Measurements from ENCODE around the gene LTC4S.
"Not testable (repeated sequence)": the region's sequence is repeated elsewhere in the genome, so short reads cannot be mapped to it uniquely, and the experiment has no call there.

LTC4S gene

GRCh38 chr5:179833056-179833708 lies 39.4 kb downstream of the LTC4S start:
- H3K36me3 ChIP-seq (ENCODE audit: control insufficient read depth in 2 of 2, insufficient read depth in 2 of 2, low read length in 2 of 2) = peaks cover 73 to 77% of the 10 kb centered on the region in 2 donors
- H3K27me3 ChIP-seq (ENCODE audit: control insufficient read depth in 2 of 2, insufficient read depth in 2 of 2, low read length in 2 of 2) = no peaks in the 10 kb centered on the region
- H3K9me3 ChIP-seq (ENCODE audit: control insufficient read depth in 2 of 2, low read length in 2 of 2) = no peaks in the 10 kb centered on the region
- H3K9ac ChIP-seq (ENCODE audit: low read depth in 1 of 2, low read length in 2 of 2) = no peak overlapping the region
- H3K4me3 ChIP-seq (ENCODE audit: low read length in 2 of 2) = no peak overlapping the region
- peaks cover 0 to 8% of the 10 kb centered on the region in 2 donors for H3K4me1 ChIP-seq (ENCODE audit: control insufficient read depth in 2 of 2, insufficient read depth in 2 of 2, low read length in 2 of 2)
- H3K27ac ChIP-seq (ENCODE audit: low read depth in 2 of 2, low read length in 2 of 2) = no peak overlapping the region

DNA sequence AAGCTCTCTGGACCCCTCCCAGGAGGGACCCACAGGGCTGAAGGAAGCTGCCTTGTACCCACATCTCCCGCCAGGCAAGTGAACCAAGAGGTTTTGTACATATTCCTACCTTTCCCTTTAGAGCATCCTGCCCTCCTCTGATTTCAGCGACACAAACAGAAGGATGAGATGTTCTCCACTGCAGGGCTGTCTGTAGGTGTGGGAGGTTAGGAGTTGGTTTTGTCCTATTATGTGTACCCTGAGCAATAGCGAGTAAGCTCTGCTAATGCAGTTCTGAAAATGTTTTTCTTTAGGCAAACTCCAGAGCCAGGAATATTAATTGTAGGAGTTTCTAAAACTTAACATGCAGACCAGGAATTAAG lies 39.9 kb downstream of the LTC4S start:
- peaks cover 0 to 8% of the 10 kb centered on the region in 2 donors for H3K4me1 ChIP-seq (ENCODE audit: control insufficient read depth in 2 of 2, insufficient read depth in 2 of 2, low read length in 2 of 2)
- H3K9me3 ChIP-seq (ENCODE audit: control insufficient read depth in 2 of 2, low read length in 2 of 2) = no peaks in the 10 kb centered on the region
- H3K36me3 ChIP-seq (ENCODE audit: control insufficient read depth in 2 of 2, insufficient read depth in 2 of 2, low read length in 2 of 2) = peaks cover 73 to 79% of the 10 kb centered on the region in 2 donors
- no peaks in the 10 kb centered on the region for H3K27me3 ChIP-seq (ENCODE audit: control insufficient read depth in 2 of 2, insufficient read depth in 2 of 2, low read length in 2 of 2)
- no peak overlapping the region for H3K4me3 ChIP-seq (ENCODE audit: low read length in 2 of 2)
- no peak overlapping the region for H3K27ac ChIP-seq (ENCODE audit: low read depth in 2 of 2, low read length in 2 of 2)
- no peak overlapping the region for H3K9ac ChIP-seq (ENCODE audit: low read depth in 1 of 2, low read length in 2 of 2)

- Histone ChIP-seq H3K4me1 (ENCODE audit: control insufficient read depth in 2 of 2, insufficient read depth in 2 of 2, low read length in 2 of 2) (peaks cover 0 to 8% of the 10 kb centered on the region in 2 donors), H3K36me3 (ENCODE audit: control insufficient read depth in 2 of 2, insufficient read depth in 2 of 2, low read length in 2 of 2) (peaks cover 69 to 76% of the 10 kb centered on the region in 2 donors), H3K9me3 (ENCODE audit: control insufficient read depth in 2 of 2, low read length in 2 of 2) (no peaks in the 10 kb centered on the region), H3K27ac (ENCODE audit: low read depth in 2 of 2, low read length in 2 of 2) (no peak overlapping the region), H3K27me3 (ENCODE audit: control insufficient read depth in 2 of 2, insufficient read depth in 2 of 2, low read length in 2 of 2) (no peaks in the 10 kb centered on the region), H3K4me3 (ENCODE audit: low read length in 2 of 2) (no peak overlapping the region), H3K9ac (ENCODE audit: low read depth in 1 of 2, low read length in 2 of 2) (no peak overlapping the region)
These were observed 40.3 kb downstream of the LTC4S start for GRCh38 chr5:179834120-179834519.

- H3K4me3 ChIP-seq (ENCODE audit: low read length in 2 of 2); H3K27ac ChIP-seq (ENCODE audit: low read depth in 2 of 2, low read length in 2 of 2); H3K9me3 ChIP-seq (ENCODE audit: control insufficient read depth in 2 of 2, low read length in 2 of 2); H3K4me1 ChIP-seq (ENCODE audit: control insufficient read depth in 2 of 2, insufficient read depth in 2 of 2, low read length in 2 of 2); H3K9ac ChIP-seq (ENCODE audit: low read depth in 1 of 2, low read length in 2 of 2); H3K27me3 ChIP-seq (ENCODE audit: control insufficient read depth in 2 of 2, insufficient read depth in 2 of 2, low read length in 2 of 2): not testable (repeated sequence)
- H3K36me3 ChIP-seq (ENCODE audit: control insufficient read depth in 2 of 2, insufficient read depth in 2 of 2, low read length in 2 of 2) = peaks cover 69 to 74% of the 10 kb centered on the region in 2 donors
These were observed 41.1 kb downstream of the LTC4S start for GRCh38 chr5:179834871-179835270.

DNA sequence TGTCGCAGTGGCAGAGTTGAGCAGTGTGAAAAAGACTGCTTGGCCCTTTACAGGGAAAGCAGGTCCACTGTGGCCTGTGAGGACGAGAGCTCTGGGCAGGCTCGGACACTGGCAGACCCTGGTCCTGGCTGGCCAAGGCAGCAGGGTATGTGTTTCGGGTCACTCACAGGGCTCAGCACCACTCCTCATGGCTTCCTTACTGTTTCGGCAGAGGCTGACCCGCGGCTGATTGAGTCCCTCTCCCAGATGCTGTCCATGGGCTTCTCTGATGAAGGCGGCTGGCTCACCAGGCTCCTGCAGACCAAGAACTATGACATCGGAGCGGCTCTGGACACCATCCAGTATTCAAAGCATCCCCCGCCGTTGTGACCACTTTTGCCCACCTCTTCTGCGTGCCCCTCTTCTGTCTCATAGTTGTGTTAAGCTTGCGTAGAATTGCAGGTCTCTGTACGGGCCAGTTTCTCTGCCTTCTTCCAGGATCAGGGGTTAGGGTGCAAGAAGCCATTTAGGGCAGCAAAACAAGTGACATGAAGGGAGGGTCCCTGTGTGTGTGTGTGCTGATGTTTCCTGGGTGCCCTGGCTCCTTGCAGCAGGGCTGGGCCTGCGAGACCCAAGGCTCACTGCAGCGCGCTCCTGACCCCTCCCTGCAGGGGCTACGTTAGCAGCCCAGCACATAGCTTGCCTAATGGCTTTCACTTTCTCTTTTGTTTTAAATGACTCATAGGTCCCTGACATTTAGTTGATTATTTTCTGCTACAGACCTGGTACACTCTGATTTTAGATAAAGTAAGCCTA lies 42.6 kb downstream of the LTC4S start:
- no peaks in the 10 kb centered on the region for H3K27me3 ChIP-seq (ENCODE audit: control insufficient read depth in 2 of 2, insufficient read depth in 2 of 2, low read length in 2 of 2)
- peak overlapping the region in 1 of 2 donors; percentile 26 for H3K9ac ChIP-seq (ENCODE audit: low read depth in 1 of 2, low read length in 2 of 2)
- no peak overlapping the region for H3K4me3 ChIP-seq (ENCODE audit: low read length in 2 of 2)
- no peaks in the 10 kb centered on the region for H3K9me3 ChIP-seq (ENCODE audit: control insufficient read depth in 2 of 2, low read length in 2 of 2)
- peaks cover 0 to 8% of the 10 kb centered on the region in 2 donors for H3K4me1 ChIP-seq (ENCODE audit: control insufficient read depth in 2 of 2, insufficient read depth in 2 of 2, low read length in 2 of 2)
- H3K36me3 ChIP-seq (ENCODE audit: control insufficient read depth in 2 of 2, insufficient read depth in 2 of 2, low read length in 2 of 2) = peaks cover 59 to 67% of the 10 kb centered on the region in 2 donors
- peak overlapping the region; percentile 29 to 43 for H3K27ac ChIP-seq (ENCODE audit: low read depth in 2 of 2, low read length in 2 of 2)

- no peaks in the 10 kb centered on the region for H3K27me3 ChIP-seq (ENCODE audit: control insufficient read depth in 2 of 2, insufficient read depth in 2 of 2, low read length in 2 of 2)
- no peak overlapping the region for H3K4me3 ChIP-seq (ENCODE audit: low read length in 2 of 2)
- no peak overlapping the region for H3K9ac ChIP-seq (ENCODE audit: low read depth in 1 of 2, low read length in 2 of 2)
- H3K27ac ChIP-seq (ENCODE audit: low read depth in 2 of 2, low read length in 2 of 2) = peak overlapping the region in 1 of 2 donors; percentile 29
- H3K9me3 ChIP-seq (ENCODE audit: control insufficient read depth in 2 of 2, low read length in 2 of 2) = no peaks in the 10 kb centered on the region
- H3K36me3 ChIP-seq (ENCODE audit: control insufficient read depth in 2 of 2, insufficient read depth in 2 of 2, low read length in 2 of 2) = peaks cover 56 to 62% of the 10 kb centered on the region in 2 donors
- H3K4me1 ChIP-seq (ENCODE audit: control insufficient read depth in 2 of 2, insufficient read depth in 2 of 2, low read length in 2 of 2) = peaks cover 0 to 8% of the 10 kb centered on the region in 2 donors
These were observed 43.6 kb downstream of the LTC4S start for GRCh38 chr5:179837076-179838011.

DNA sequence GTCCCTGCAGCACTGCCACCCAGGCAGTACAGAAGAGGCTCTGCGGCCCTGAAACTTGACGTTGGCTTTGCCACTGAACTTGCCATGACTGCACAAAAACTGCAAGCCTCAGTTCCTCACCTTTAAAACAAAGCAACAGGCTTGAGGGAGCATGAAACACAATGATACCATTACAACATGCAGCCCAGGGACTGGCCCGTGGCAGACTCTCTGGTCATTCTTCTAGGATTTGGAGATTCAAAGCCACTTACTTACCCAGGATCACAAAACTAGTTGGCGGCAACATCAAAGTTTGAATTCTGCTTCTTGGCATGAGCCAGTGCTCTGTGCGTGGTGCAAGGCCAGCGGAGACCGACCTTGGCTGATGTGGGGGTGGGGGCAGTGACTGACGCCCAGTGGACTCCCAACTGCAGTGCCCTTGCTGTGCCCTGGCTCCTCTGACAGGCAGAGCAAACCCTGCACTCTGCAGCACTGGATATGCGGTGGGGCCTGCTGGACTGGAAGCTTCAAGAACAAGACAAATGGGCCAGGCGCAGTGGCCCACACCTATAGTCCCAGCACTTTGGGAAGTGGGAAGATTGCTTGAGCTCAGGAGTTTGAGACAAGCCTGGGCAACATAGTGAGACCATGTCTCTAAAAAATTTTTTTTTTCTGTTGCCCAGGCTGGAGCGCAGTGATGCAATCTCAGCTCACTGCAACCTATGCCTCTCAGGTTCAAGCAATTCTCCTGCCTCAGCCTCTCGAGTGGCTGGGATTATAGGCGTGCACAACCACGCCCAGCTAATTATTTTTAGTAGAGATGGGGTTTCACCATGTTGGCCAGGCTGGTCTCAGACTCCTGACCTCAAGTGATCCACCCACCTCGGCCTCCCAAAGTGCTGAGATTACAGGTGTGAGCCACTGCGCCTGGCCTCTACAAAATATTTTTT lies 45.8 kb downstream of the LTC4S start:
- Histone ChIP-seq H3K9me3 (ENCODE audit: control insufficient read depth in 2 of 2, low read length in 2 of 2) (no peaks in the 10 kb centered on the region), H3K36me3 (ENCODE audit: control insufficient read depth in 2 of 2, insufficient read depth in 2 of 2, low read length in 2 of 2) (peaks cover 45% of the 10 kb centered on the region in 2 donors), H3K9ac (ENCODE audit: low read depth in 1 of 2, low read length in 2 of 2) (no peak overlapping the region), H3K27ac (ENCODE audit: low read depth in 2 of 2, low read length in 2 of 2) (no peak overlapping the region), H3K4me1 (ENCODE audit: control insufficient read depth in 2 of 2, insufficient read depth in 2 of 2, low read length in 2 of 2) (peaks cover 0 to 8% of the 10 kb centered on the region in 2 donors), H3K27me3 (ENCODE audit: control insufficient read depth in 2 of 2, insufficient read depth in 2 of 2, low read length in 2 of 2) (no peaks in the 10 kb centered on the region), H3K4me3 (ENCODE audit: low read length in 2 of 2) (no peak overlapping the region)

DNA sequence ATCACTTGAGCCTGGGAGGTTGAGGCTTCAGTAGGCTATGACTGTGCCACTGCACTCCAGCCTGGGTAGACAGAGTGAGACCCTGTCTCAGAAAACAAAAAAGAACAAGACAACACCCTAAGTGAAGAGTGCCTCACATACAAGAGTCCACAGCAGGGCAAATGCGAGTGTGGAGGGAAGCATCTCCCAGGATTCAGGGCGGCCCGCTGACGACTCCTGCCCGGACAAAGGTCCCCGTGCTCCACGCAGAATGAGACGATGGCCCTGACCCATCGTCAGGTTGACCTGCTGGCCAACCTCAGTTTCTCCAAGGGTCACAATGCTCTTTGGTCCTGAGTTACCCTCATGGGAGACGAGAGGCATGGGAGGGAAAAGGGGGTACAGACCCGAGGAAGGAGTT lies 46.5 kb downstream of the LTC4S start:
- Histone ChIP-seq H3K9me3 (ENCODE audit: control insufficient read depth in 2 of 2, low read length in 2 of 2) (no peaks in the 10 kb centered on the region), H3K4me3 (ENCODE audit: low read length in 2 of 2) (no peak overlapping the region), H3K36me3 (ENCODE audit: control insufficient read depth in 2 of 2, insufficient read depth in 2 of 2, low read length in 2 of 2) (peaks cover 45% of the 10 kb centered on the region in 2 donors), H3K27ac (ENCODE audit: low read depth in 2 of 2, low read length in 2 of 2) (no peak overlapping the region), H3K9ac (ENCODE audit: low read depth in 1 of 2, low read length in 2 of 2) (no peak overlapping the region), H3K27me3 (ENCODE audit: control insufficient read depth in 2 of 2, insufficient read depth in 2 of 2, low read length in 2 of 2) (no peaks in the 10 kb centered on the region), H3K4me1 (ENCODE audit: control insufficient read depth in 2 of 2, insufficient read depth in 2 of 2, low read length in 2 of 2) (peaks cover 0 to 8% of the 10 kb centered on the region in 2 donors)

DNA sequence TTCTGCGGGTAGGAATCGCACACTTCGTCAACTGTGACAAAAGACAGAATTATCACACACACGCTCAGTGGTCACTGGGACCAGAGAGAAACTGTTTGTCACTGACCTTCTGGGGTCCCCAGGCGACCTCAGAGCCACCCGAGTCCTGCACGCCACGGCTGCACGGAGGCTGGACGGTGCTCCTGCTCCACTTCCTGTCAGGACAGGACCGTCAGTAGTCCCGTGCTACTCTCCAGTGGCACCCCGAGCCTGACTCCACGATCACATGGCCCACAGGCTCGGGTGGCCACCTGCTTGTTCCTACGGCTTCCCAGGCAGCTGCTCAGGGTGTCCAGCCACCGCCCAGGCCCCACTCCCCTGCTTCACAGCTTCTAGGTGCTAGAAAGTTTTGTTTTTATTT lies 47.0 kb downstream of the LTC4S start:
- Histone ChIP-seq H3K4me3 (ENCODE audit: low read length in 2 of 2) (no peak overlapping the region), H3K27ac (ENCODE audit: low read depth in 2 of 2, low read length in 2 of 2) (no peak overlapping the region), H3K9me3 (ENCODE audit: control insufficient read depth in 2 of 2, low read length in 2 of 2) (no peaks in the 10 kb centered on the region), H3K27me3 (ENCODE audit: control insufficient read depth in 2 of 2, insufficient read depth in 2 of 2, low read length in 2 of 2) (no peaks in the 10 kb centered on the region), H3K9ac (ENCODE audit: low read depth in 1 of 2, low read length in 2 of 2) (no peak overlapping the region), H3K36me3 (ENCODE audit: control insufficient read depth in 2 of 2, insufficient read depth in 2 of 2, low read length in 2 of 2) (peaks cover 45% of the 10 kb centered on the region in 2 donors), H3K4me1 (ENCODE audit: control insufficient read depth in 2 of 2, insufficient read depth in 2 of 2, low read length in 2 of 2) (peaks cover 0 to 8% of the 10 kb centered on the region in 2 donors)
